EH (cell line): Measurements from ENCODE around the gene MMP27.
A peak's percentile ranks its signal among the peaks of the same experiment; 100 is the strongest.

Source experiments
- DNase-seq: peaks from one replicate; pipeline ENCODE4 v3.0.0-alpha.2; 2015; ENCODE audit warnings: low read depth

Gene MMP27

GRCh38 chr11:102703826-102704493, 1.6 kb downstream of the MMP27 start:
- no peak for DNase-seq

GRCh38 chr11:102695201-102695600, 10.4 kb downstream of the MMP27 start:
- no peak for DNase-seq

GRCh38 chr11:102685754-102686153, 19.8 kb downstream of the MMP27 start:
- DNase-seq = no peak

- no peak for DNase-seq
Measured at GRCh38 chr11:102685338-102685737, 20.2 kb downstream of the MMP27 start.

- DNase-seq = no peak
Measured at GRCh38 chr11:102683277-102683676, 22.3 kb downstream of the MMP27 start.

- peak; percentile 55 for DNase-seq
Measured at GRCh38 chr11:102680945-102681344, 24.6 kb downstream of the MMP27 start.

- no peak for DNase-seq
Measured at GRCh38 chr11:102678022-102678421, 27.5 kb downstream of the MMP27 start.

- no peak for DNase-seq
Measured at GRCh38 chr11:102676084-102676483, 29.5 kb downstream of the MMP27 start.

- peak; percentile 36 for DNase-seq
Measured at GRCh38 chr11:102669664-102670063, 35.9 kb downstream of the MMP27 start.

- DNase-seq = peak; percentile 63
Measured at GRCh38 chr11:102666331-102666957, 39.1 kb downstream of the MMP27 start.

- peak; percentile 13 for DNase-seq
Measured at GRCh38 chr11:102664001-102664752, 41.4 kb downstream of the MMP27 start.

- DNase-seq = no peak
Measured at GRCh38 chr11:102662607-102663006, 43.0 kb downstream of the MMP27 start.

GRCh38 chr11:102661040-102661439, 44.5 kb downstream of the MMP27 start:
- no peak for DNase-seq

GRCh38 chr11:102656528-102656927, 49.0 kb downstream of the MMP27 start:
- DNase-seq = no peak

GRCh38 chr11:102655547-102655946, 50.0 kb downstream of the MMP27 start:
- no peak for DNase-seq

GRCh38 chr11:102654761-102655160, 50.8 kb downstream of the MMP27 start:
- DNase-seq = no peak

GRCh38 chr11:102653744-102654291, 51.8 kb downstream of the MMP27 start:
- DNase-seq = no peak

- DNase-seq = no peak
Measured at GRCh38 chr11:102647430-102647829, 58.1 kb downstream of the MMP27 start.

GRCh38 chr11:102643941-102644340, 61.6 kb downstream of the MMP27 start:
- DNase-seq = no peak
